Liver (tissue), 9 donors: ENCODE measurements around the gene VIPR2. TPM values are rescaled to one million over a fixed set of nuclear protein-coding genes. Genes with fewer than 3 reads are reported as not detected.

Source experiments
- DNase-seq: peaks from one replicate; pipeline ENCODE4 v3.0.0-alpha.2; 2017; ENCODE audit warnings: low spot score
- H3K27ac ChIP-seq, 2 donors: one replicate each; pipeline ENCODE4 v1.7.0; 2013; ENCODE audit warnings: inconsistent platforms in 2 of 2, low read length in 2 of 2, control low read depth in 1 of 2, low read depth in 1 of 2, mild to moderate bottlenecking in 1 of 2
- H3K27me3 ChIP-seq, 4 donors: one replicate each; pipeline versions ENCODE4 v1.6.1 to v1.7.0; 2013; ENCODE audit warnings: low read length in 3 of 4, inconsistent platforms in 1 of 4, mild to moderate bottlenecking in 1 of 4, moderate library complexity in 1 of 4; ENCODE audit not compliant: control insufficient read depth in 4 of 4, insufficient read depth in 4 of 4
- H3K36me3 ChIP-seq, 4 donors: one replicate each; pipeline versions ENCODE4 v1.6.1 to v1.7.0; 2013; ENCODE audit warnings: low read length in 3 of 4, mild to moderate bottlenecking in 3 of 4, low read depth in 1 of 4, moderate library complexity in 1 of 4; ENCODE audit not compliant: control insufficient read depth in 4 of 4, insufficient read depth in 3 of 4
- H3K4me1 ChIP-seq, 4 donors: one replicate each; pipeline versions ENCODE4 v1.6.1 to v1.7.0; 2013; ENCODE audit warnings: low read length in 3 of 4, mild to moderate bottlenecking in 3 of 4, moderate library complexity in 1 of 4; ENCODE audit not compliant: control insufficient read depth in 4 of 4, insufficient read depth in 4 of 4
- H3K4me3 ChIP-seq, 3 donors: one replicate each; pipeline versions ENCODE4 v1.6.1 to v1.7.0; 2013; ENCODE audit warnings: low read length in 3 of 3, control low read depth in 1 of 3, low read depth in 1 of 3, mild to moderate bottlenecking in 1 of 3
- H3K9ac ChIP-seq, 2 donors: one replicate each; pipeline ENCODE4 v1.7.0; 2013; ENCODE audit warnings: low read length in 2 of 2, mild to moderate bottlenecking in 2 of 2, moderate library complexity in 2 of 2, control low read depth in 1 of 2, low read depth in 1 of 2
- H3K9me3 ChIP-seq, 4 donors: one replicate each; pipeline versions ENCODE4 v1.6.1 to v1.7.0; 2013; ENCODE audit warnings: low read length in 3 of 4; ENCODE audit not compliant: control insufficient read depth in 4 of 4
- FOXA2 ChIP-seq: IDR thresholded peaks from 2 replicates; pipeline ENCODE4 v1.6.1; 2016; ENCODE audit warnings: antibody characterized with exemption
- GABPA ChIP-seq, 2 donors: IDR thresholded peaks in 1 of 2; conservative IDR thresholded peaks in 1 of 2; 2 replicates each; pipeline ENCODE4 v1.6.1; 2016; ENCODE audit warnings: antibody characterized with exemption in 2 of 2, mild to moderate bottlenecking in 1 of 2, moderate library complexity in 1 of 2
- HNF4A ChIP-seq, 2 donors: conservative IDR thresholded peaks; 2 replicates each; pipeline ENCODE4 v1.6.1; 2016; ENCODE audit warnings: antibody characterized with exemption in 2 of 2, mild to moderate bottlenecking in 2 of 2
- HNF4G ChIP-seq: IDR thresholded peaks from 2 replicates; pipeline ENCODE4 v1.6.1; 2016; ENCODE audit warnings: antibody characterized with exemption
- JUND ChIP-seq, 2 donors: IDR thresholded peaks; 2 replicates each; pipeline ENCODE4 v1.6.1; 2016; ENCODE audit warnings: antibody characterized with exemption in 2 of 2
- NR2F2 ChIP-seq: IDR thresholded peaks from 2 replicates; pipeline ENCODE4 v1.6.1; 2016; ENCODE audit warnings: antibody characterized with exemption
- RAD21 ChIP-seq, 2 donors: IDR thresholded peaks; 2 replicates each; pipeline ENCODE4 v1.6.1; 2016; ENCODE audit warnings: antibody characterized with exemption in 2 of 2, mild to moderate bottlenecking in 2 of 2
- SP1 ChIP-seq: IDR thresholded peaks from 2 replicates; pipeline ENCODE4 v1.6.1; 2018; ENCODE audit warnings: antibody characterized with exemption, mild to moderate bottlenecking
- TAF1 ChIP-seq: conservative IDR thresholded peaks from 2 replicates; pipeline ENCODE4 v1.6.1; 2016; ENCODE audit warnings: antibody characterized with exemption, mild to moderate bottlenecking
- YY1 ChIP-seq: IDR thresholded peaks from 2 replicates; pipeline ENCODE4 v1.6.1; 2016; ENCODE audit warnings: antibody characterized with exemption, mild to moderate bottlenecking
- WGBS: extraction: QIAGEN DNeasy Blood & Tissue Kit; methylation state at CpG from one replicate; pipeline ENCODE4 v1.1.7; 2013; 5-methylcytosine and 5-hydroxymethylcytosine counted together
- polyA plus RNA-seq, 2 donors: library from polyadenylated mRNA; stranded (reverse) in 1 of 2; unstranded in 1 of 2; fragments of 200-250 nt in 1 of 2; fragments of >200 nt in 1 of 2; fragmentation: Nextera tagmentation in 1 of 2; extraction: Ambion mirVana in 1 of 2; gene quantifications; one replicate each; pipeline versions ENCODE4 v1.2.1 to v1.2.3, GENCODE V29; 2013 to 2015
- total RNA-seq, 2 donors: library from RNA; depleted of rRNA; stranded (reverse); fragments of >200 nt; gene quantifications; one replicate each; pipeline ENCODE4 v1.2.3, GENCODE V29; 2014
- TF ChIP-seq, protein P1 (sequence below): IDR thresholded peaks from 2 replicates; pipeline ENCODE4 v1.6.1; 2016; ENCODE audit warnings: antibody characterized with exemption
- TF ChIP-seq, protein P2 (sequence below): IDR thresholded peaks from 2 replicates; pipeline ENCODE4 v1.6.1; 2016; ENCODE audit warnings: antibody characterized with exemption
- TF ChIP-seq, protein P3 (sequence below): IDR thresholded peaks from 2 replicates; pipeline ENCODE4 v1.6.1; 2016; ENCODE audit warnings: antibody characterized with exemption, mild to moderate bottlenecking
- donor health status: healthy.
- donor health status: healthy.
- donor health status: healthy.
- donor health status: healthy.
- donor health status: healthy.

Gene VIPR2
- total and polyA plus RNA-seq, 4 donors, result 0.05 to 0.17 (median 0.10) TPM; not detected in 1

GRCh38 chr7:159088016-159088865 lies 56.4 kb downstream of the VIPR2 start:
- Histone ChIP-seq H3K27ac (no peak overlapping the region), H3K9me3 (no peaks in the 10 kb centered on the region), H3K4me3 (no peak overlapping the region), H3K4me1 (peaks cover 0 to 10% (median 5%) of the 10 kb centered on the region in 4 donors), H3K36me3 (no peaks in the 10 kb centered on the region), H3K27me3 (no peaks in the 10 kb centered on the region), H3K9ac (no peak overlapping the region)
- no peak for DNase-seq
- TF ChIP-seq TAF1 (no peak), SP1 (no peak), GABPA (IDR thresholded peaks at IDR 0.05 in 1 of 2, conservative IDR thresholded peaks at IDR 0.05 in 1 of 2) (no peak), YY1 (no peak), NR2F2 (no peak), HNF4A (conservative IDR thresholded peaks at IDR 0.05) (no peak), JUND (IDR thresholded peaks at IDR 0.05) (no peak), FOXA2 (no peak)
- TF ChIP-seq, protein P1, sequence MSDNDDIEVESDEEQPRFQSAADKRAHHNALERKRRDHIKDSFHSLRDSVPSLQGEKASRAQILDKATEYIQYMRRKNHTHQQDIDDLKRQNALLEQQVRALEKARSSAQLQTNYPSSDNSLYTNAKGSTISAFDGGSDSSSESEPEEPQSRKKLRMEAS, result no peak
- TF ChIP-seq, protein P2, sequence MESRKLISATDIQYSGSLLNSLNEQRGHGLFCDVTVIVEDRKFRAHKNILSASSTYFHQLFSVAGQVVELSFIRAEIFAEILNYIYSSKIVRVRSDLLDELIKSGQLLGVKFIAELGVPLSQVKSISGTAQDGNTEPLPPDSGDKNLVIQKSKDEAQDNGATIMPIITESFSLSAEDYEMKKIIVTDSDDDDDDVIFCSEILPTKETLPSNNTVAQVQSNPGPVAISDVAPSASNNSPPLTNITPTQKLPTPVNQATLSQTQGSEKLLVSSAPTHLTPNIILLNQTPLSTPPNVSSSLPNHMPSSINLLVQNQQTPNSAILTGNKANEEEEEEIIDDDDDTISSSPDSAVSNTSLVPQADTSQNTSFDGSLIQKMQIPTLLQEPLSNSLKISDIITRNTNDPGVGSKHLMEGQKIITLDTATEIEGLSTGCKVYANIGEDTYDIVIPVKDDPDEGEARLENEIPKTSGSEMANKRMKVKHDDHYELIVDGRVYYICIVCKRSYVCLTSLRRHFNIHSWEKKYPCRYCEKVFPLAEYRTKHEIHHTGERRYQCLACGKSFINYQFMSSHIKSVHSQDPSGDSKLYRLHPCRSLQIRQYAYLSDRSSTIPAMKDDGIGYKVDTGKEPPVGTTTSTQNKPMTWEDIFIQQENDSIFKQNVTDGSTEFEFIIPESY, result no peak
- TF ChIP-seq, protein P3, sequence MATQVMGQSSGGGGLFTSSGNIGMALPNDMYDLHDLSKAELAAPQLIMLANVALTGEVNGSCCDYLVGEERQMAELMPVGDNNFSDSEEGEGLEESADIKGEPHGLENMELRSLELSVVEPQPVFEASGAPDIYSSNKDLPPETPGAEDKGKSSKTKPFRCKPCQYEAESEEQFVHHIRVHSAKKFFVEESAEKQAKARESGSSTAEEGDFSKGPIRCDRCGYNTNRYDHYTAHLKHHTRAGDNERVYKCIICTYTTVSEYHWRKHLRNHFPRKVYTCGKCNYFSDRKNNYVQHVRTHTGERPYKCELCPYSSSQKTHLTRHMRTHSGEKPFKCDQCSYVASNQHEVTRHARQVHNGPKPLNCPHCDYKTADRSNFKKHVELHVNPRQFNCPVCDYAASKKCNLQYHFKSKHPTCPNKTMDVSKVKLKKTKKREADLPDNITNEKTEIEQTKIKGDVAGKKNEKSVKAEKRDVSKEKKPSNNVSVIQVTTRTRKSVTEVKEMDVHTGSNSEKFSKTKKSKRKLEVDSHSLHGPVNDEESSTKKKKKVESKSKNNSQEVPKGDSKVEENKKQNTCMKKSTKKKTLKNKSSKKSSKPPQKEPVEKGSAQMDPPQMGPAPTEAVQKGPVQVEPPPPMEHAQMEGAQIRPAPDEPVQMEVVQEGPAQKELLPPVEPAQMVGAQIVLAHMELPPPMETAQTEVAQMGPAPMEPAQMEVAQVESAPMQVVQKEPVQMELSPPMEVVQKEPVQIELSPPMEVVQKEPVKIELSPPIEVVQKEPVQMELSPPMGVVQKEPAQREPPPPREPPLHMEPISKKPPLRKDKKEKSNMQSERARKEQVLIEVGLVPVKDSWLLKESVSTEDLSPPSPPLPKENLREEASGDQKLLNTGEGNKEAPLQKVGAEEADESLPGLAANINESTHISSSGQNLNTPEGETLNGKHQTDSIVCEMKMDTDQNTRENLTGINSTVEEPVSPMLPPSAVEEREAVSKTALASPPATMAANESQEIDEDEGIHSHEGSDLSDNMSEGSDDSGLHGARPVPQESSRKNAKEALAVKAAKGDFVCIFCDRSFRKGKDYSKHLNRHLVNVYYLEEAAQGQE, result no peak
- WGBS, result 89% methylated on average over 18 of the region's 18 CpGs

DNA sequence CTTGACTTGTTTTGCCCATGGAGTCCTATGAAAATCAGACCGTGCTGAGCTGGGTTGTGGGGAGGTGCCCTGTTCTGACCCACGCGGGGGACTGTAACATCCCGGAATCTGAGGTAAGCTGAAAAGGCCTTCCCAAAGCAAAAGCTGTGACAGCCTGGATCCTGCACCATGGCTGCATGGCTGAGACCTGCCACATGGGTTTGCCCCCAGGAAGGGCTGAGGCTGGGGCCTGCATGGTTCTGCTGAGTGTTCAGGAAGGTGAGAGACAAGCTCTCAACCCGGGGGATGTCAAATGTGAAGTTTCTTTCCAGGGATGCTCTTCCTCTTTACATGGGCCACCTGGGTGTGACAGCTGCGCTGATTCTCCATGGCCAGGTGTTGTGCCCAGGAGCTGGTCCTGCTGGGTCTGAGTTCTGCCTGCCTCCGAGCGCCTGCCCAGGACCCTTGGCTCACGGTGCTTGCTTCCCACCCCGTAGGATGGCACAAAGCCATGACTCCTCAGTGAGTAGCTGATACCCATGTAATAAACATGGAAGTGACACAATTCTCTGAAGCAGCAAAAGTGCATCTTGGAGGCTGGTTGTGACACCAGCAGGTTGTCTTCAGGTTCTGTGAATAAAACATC lies 58.3 kb downstream of the VIPR2 start:
- Histone ChIP-seq H3K9ac (no peak overlapping the region), H3K27me3 (no peaks in the 10 kb centered on the region), H3K36me3 (no peaks in the 10 kb centered on the region), H3K9me3 (no peaks in the 10 kb centered on the region), H3K27ac (no peak overlapping the region), H3K4me3 (no peak overlapping the region), H3K4me1 (peaks cover 0 to 10% (median 5%) of the 10 kb centered on the region in 4 donors)
- TF ChIP-seq RAD21 (IDR thresholded peaks at IDR 0.05) (no peak), GABPA (IDR thresholded peaks at IDR 0.05 in 1 of 2, conservative IDR thresholded peaks at IDR 0.05 in 1 of 2) (no peak), HNF4G (no peak), TAF1 (no peak)
- TF ChIP-seq, protein P3, result no peak
- DNase-seq, result no peak
- 87% methylated on average over 10 of the region's 10 CpGs for WGBS
